ENCODE results near the gene BCL3. TPM values are rescaled to one million over a fixed set of nuclear protein-coding genes. Genes with fewer than 3 reads are reported as not detected.
"Not testable (repeated sequence)": the region's sequence is repeated elsewhere in the genome, so short reads cannot be mapped to it uniquely, and the experiment has no call there.

Gene BCL3
- total and polyA plus RNA-seq, 7 experiments from 2014 or later, result 3.3 to 107 (median 15.0) TPM

DNA sequence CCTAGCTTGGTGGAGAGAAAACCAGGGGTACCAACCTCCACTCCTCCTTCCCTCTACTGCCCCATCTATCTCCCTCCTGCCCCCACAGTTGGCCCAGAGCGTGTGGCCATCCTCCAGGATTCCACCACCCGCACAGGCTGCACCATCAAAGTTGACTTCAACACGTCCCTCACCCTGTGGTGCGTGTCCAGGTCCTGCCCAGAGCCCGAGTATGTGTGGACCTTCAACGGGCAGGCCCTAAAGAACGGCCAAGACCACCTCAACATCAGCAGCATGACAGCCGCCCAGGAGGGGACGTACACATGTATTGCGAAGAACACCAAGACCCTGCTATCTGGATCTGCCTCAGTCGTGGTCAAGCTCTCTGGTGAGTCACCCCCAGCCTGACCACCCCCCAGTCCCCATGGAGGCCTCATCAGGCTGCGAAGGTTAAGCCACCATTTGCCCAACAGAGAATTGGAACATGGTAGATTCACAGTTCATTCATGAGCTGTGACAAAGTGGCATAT is 43.0 kb upstream of the BCL3 start:
- Histone ChIP-seq H3K4me3 (ENCODE audit: low read length) (no peak overlapping the region), H3K27ac (ENCODE audit: low read depth, low read length) (no peak overlapping the region), H3K4me1 (ENCODE audit: control insufficient read depth in 2 of 2, insufficient read depth in 2 of 2, low read length in 2 of 2) (no peaks in the 10 kb centered on the region), H3K27me3 (ENCODE audit: control insufficient read depth in 2 of 2, insufficient read depth in 2 of 2, low read length in 2 of 2) (no peaks in the 10 kb centered on the region), H3K9me3 (ENCODE audit: control insufficient read depth in 2 of 3, low read length in 3 of 3) (no peaks in the 10 kb centered on the region), H3K36me3 (ENCODE audit: control insufficient read depth in 2 of 3, insufficient read depth in 3 of 3, low read length in 3 of 3) (no peaks in the 10 kb centered on the region)
- Mint-ChIP-seq H3K9me3 (no peaks in the 10 kb centered on the region), H3K27ac (no peak overlapping the region), H3K4me1 (peaks cover 0 to 3% (median 0%) of the 10 kb centered on the region in 7 donors), H3K36me3 (no peaks in the 10 kb centered on the region), H3K4me3 (no peak overlapping the region), H3K27me3 (no peaks in the 10 kb centered on the region)
- ATAC-seq (no peak), DNase-seq (no peak)
- intact Hi-C loops (cut with micrococcal nuclease), result no loop called here
- CTCF ChIA-PET, result interaction anchor here (1.3 kb wide), 1 partner anchor 17 kb away, joined by 3 read pairs; no protein-coding TSS in a partner anchor
- POLR2A ChIA-PET, result interaction anchor here (0.8 to 0.9 kb wide), 2 partner anchors 13 to 74 kb away, joined by 3 read pairs; no protein-coding TSS in a partner anchor

DNA sequence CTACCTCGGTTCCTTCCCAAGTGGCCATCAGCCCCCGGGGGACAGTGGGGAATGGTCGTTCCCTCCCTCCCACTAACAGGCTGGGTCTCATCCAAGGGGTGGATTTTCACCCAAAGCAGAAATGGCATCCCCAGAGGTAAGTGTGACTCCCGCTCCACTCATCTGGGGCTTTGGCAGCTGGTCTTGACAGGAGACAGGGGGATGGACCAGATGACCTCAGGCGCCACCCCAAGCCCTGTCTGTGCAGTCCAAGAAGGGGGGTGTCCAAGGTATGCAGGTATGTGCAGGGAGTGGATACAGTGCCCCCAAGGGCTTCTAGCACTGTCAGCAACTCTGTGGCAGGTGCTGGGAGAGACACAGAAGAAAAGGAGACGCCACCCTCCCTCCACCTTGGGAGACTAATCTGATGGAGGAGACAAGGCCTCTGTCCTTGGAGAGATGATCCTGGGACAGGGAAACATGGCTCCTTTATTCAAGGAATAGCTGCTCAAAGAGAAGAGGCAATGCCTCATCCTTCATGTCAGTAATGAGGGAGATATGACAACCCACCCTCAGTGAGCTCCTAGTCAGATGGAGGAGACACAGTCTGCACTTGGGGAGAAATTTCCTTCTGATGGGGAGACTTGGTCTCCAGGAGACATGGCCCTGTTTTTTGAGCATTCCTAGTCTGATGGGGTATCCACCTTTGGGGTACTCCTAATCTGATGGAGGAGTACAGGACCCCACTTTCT is 41.8 kb upstream of the BCL3 start:
- Mint-ChIP-seq H3K36me3 (no peaks in the 10 kb centered on the region), H3K4me1 (peaks cover 0 to 7% (median 0%) of the 10 kb centered on the region in 7 donors), H3K4me3 (no peak overlapping the region), H3K9me3 (no peaks in the 10 kb centered on the region), H3K27me3 (peaks cover 0 to 5% (median 0%) of the 10 kb centered on the region in 5 donors), H3K27ac (no peak overlapping the region)
- Histone ChIP-seq H3K9me3 (ENCODE audit: control insufficient read depth in 2 of 3, low read length in 3 of 3) (no peaks in the 10 kb centered on the region), H3K36me3 (ENCODE audit: control insufficient read depth in 2 of 3, insufficient read depth in 3 of 3, low read length in 3 of 3) (no peaks in the 10 kb centered on the region), H3K4me3 (ENCODE audit: low read length) (no peak overlapping the region), H3K27ac (ENCODE audit: low read depth, low read length) (no peak overlapping the region), H3K4me1 (ENCODE audit: control insufficient read depth in 2 of 2, insufficient read depth in 2 of 2, low read length in 2 of 2) (no peaks in the 10 kb centered on the region), H3K27me3 (ENCODE audit: control insufficient read depth in 2 of 2, insufficient read depth in 2 of 2, low read length in 2 of 2) (no peaks in the 10 kb centered on the region)
- DNase-seq (no peak), ATAC-seq (no peak)
- intact Hi-C loops (cut with micrococcal nuclease), result no loop called here
- ChIA-PET CTCF (interaction anchor here (0.9 kb wide), 1 partner anchor 17 kb away, joined by 6 read pairs; no protein-coding TSS in a partner anchor), POLR2A (interaction anchor here (0.9 to 1.0 kb wide), 2 partner anchors 14 to 61 kb away, joined by 3 read pairs; no protein-coding TSS in a partner anchor)

DNA sequence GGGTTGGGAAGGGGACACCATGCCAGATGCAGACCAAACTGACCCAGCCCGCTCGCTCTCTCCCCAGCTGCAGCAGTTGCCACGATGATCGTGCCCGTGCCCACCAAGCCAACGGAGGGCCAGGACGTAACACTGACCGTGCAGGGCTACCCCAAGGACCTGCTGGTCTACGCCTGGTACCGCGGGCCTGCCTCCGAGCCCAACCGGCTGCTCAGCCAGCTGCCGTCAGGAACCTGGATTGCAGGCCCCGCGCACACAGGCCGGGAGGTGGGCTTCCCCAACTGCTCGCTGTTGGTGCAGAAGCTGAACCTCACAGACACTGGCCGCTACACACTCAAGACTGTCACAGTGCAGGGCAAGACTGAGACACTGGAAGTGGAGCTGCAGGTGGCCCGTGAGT is 40.7 kb upstream of the BCL3 start:
- Mint-ChIP-seq H3K4me3 (no peak overlapping the region), H3K9me3 (no peaks in the 10 kb centered on the region), H3K4me1 (peaks cover 0 to 7% (median 0%) of the 10 kb centered on the region in 7 donors), H3K27ac (no peak overlapping the region), H3K36me3 (peaks cover 0 to 1% (median 0%) of the 10 kb centered on the region in 5 donors), H3K27me3 (peaks cover 0 to 5% (median 0%) of the 10 kb centered on the region in 5 donors)
- no peak for DNase-seq
- Histone ChIP-seq H3K4me3 (ENCODE audit: low read length) (no peak overlapping the region), H3K9me3 (ENCODE audit: control insufficient read depth in 2 of 3, low read length in 3 of 3) (no peaks in the 10 kb centered on the region), H3K27me3 (ENCODE audit: control insufficient read depth in 2 of 2, insufficient read depth in 2 of 2, low read length in 2 of 2) (no peaks in the 10 kb centered on the region), H3K4me1 (ENCODE audit: control insufficient read depth in 2 of 2, insufficient read depth in 2 of 2, low read length in 2 of 2) (no peaks in the 10 kb centered on the region), H3K36me3 (ENCODE audit: control insufficient read depth in 2 of 3, insufficient read depth in 3 of 3, low read length in 3 of 3) (no peaks in the 10 kb centered on the region), H3K27ac (ENCODE audit: low read depth, low read length) (no peak overlapping the region)
- no peak for ATAC-seq
- ChIA-PET CTCF (interaction anchor here (0.6 kb wide), 1 partner anchor 17 kb away, joined by 8 read pairs; no protein-coding TSS in a partner anchor), POLR2A (interaction anchor here (1.0 kb wide), 1 partner anchor 60 kb away, joined by 3 read pairs; no protein-coding TSS in a partner anchor)
- intact Hi-C loops (cut with micrococcal nuclease), result no loop called here

DNA sequence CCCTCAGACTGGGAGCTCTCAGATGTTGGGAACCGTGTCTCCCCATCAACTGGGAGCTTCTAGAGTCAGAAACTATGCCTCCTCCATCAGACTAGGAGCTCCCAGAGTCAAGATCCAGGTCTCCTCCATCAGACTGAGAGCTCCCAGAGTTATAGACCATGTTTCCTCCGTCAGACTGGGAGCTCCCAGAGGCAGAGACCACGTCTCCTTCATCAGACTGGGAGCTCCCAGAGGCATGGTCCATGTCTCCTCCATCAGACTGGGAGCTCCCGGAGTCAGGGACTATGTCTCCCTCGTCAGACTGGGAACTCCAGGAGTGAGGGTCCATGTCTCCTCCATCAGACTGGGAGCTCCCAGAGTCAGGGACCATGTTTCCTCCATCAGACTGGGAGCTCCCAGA is 39.6 kb upstream of the BCL3 start:
- ATAC-seq (no peak), DNase-seq (no peak)
- Histone ChIP-seq H3K4me3 (ENCODE audit: low read length) (no peak overlapping the region), H3K4me1 (ENCODE audit: control insufficient read depth in 2 of 2, insufficient read depth in 2 of 2, low read length in 2 of 2) (no peaks in the 10 kb centered on the region), H3K36me3 (ENCODE audit: control insufficient read depth in 2 of 3, insufficient read depth in 3 of 3, low read length in 3 of 3) (no peaks in the 10 kb centered on the region), H3K27me3 (ENCODE audit: control insufficient read depth in 2 of 2, insufficient read depth in 2 of 2, low read length in 2 of 2) (no peaks in the 10 kb centered on the region), H3K27ac (ENCODE audit: low read depth, low read length) (no peak overlapping the region), H3K9me3 (ENCODE audit: control insufficient read depth in 2 of 3, low read length in 3 of 3) (no peaks in the 10 kb centered on the region)
- Mint-ChIP-seq H3K4me1 (peaks cover 0 to 7% (median 0%) of the 10 kb centered on the region in 7 donors), H3K4me3 (no peak overlapping the region), H3K9me3 (no peaks in the 10 kb centered on the region), H3K36me3 (peaks cover 0 to 1% (median 0%) of the 10 kb centered on the region in 5 donors), H3K27ac (no peak overlapping the region), H3K27me3 (peaks cover 0 to 5% (median 0%) of the 10 kb centered on the region in 5 donors)
- POLR2A ChIA-PET, result interaction anchor here (0.6 to 0.8 kb wide), 2 partner anchors 15 to 76 kb away, joined by 3 to 4 read pairs; no protein-coding TSS in a partner anchor
- intact Hi-C loops (cut with micrococcal nuclease), result no loop called here
- CTCF ChIA-PET, result interaction anchor here (0.7 to 0.9 kb wide), 3 partner anchors 64 to 916 kb away, joined by 3 read pairs; no protein-coding TSS in a partner anchor

DNA sequence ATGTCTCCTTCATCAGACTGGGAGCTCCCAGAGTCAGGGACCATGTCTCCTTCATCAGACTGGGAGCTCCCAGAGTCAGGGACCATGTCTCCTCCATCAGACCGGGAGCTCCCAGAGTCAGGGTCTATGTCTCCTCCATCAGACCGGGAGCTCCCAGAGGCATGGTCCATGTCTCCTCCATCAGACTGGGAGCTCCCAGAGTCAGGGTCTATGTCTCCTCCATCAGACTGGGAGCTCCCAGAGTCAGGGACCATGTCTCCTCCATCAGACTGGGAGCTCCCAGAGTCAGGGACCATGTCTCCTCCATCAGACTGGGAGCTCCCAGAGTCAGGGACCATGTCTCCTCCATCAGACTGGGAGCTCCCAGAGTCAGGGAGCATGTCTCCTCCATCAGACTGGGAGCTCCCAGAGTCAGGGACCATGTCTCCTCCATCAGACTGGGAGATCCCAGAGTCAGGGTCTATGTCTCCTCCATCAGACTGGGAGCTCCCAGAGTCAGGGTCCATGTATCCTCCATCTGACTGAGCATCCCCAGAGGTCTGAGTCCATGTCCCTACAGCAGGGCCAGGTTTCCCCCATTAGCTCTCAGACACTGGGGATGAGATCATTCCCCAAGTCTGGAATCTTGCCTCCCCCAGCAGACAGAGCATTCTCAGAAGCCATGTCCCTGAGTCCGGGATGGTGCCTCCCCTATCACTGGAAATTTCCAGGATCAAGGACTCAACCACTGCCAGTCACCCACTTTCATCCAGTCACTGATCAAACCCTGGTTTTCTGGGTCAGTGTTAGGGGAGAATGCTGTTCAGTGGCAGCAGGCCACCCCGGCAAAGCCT is 38.9 kb upstream of the BCL3 start:
- ATAC-seq; H3K27ac ChIP-seq (ENCODE audit: low read depth, low read length); H3K9me3 Mint-ChIP-seq; H3K4me1 Mint-ChIP-seq; intact Hi-C loops (cut with micrococcal nuclease); H3K27me3 ChIP-seq (ENCODE audit: control insufficient read depth in 2 of 2, insufficient read depth in 2 of 2, low read length in 2 of 2); H3K27me3 Mint-ChIP-seq; H3K27ac Mint-ChIP-seq; H3K4me3 Mint-ChIP-seq; H3K9me3 ChIP-seq (ENCODE audit: control insufficient read depth in 2 of 3, low read length in 3 of 3); H3K4me1 ChIP-seq (ENCODE audit: control insufficient read depth in 2 of 2, insufficient read depth in 2 of 2, low read length in 2 of 2); DNase-seq; H3K36me3 Mint-ChIP-seq; H3K36me3 ChIP-seq (ENCODE audit: control insufficient read depth in 2 of 3, insufficient read depth in 3 of 3, low read length in 3 of 3); H3K4me3 ChIP-seq (ENCODE audit: low read length): not testable (repeated sequence)
- ChIA-PET POLR2A (interaction anchor here (0.8 kb wide), 1 partner anchor 75 kb away, joined by 3 read pairs; no protein-coding TSS in a partner anchor), CTCF (interaction anchor here (0.7 to 0.9 kb wide), 3 partner anchors 63 to 916 kb away, joined by 3 read pairs; no protein-coding TSS in a partner anchor)

GRCh38 chr19:44710483-44710882 is 38.0 kb upstream of the BCL3 start:
- H3K4me1 ChIP-seq (ENCODE audit: control insufficient read depth in 2 of 2, insufficient read depth in 2 of 2, low read length in 2 of 2), result no peaks in the 10 kb centered on the region
- DNase-seq (no peak), ATAC-seq (no peak)
- ChIA-PET CTCF (interaction anchor here (1.9 kb wide), 1 partner anchor 13 kb away, joined by 8 read pairs; no protein-coding TSS in a partner anchor), POLR2A (no interaction called here)
- H3K27me3 ChIP-seq (ENCODE audit: control insufficient read depth in 2 of 2, insufficient read depth in 2 of 2, low read length in 2 of 2), result no peaks in the 10 kb centered on the region
- H3K36me3 Mint-ChIP-seq, result peaks cover 0 to 8% (median 0%) of the 10 kb centered on the region in 5 donors
- peaks cover 0 to 5% (median 0%) of the 10 kb centered on the region in 5 donors for H3K27me3 Mint-ChIP-seq
- H3K4me1 Mint-ChIP-seq, result peaks cover 0 to 7% (median 0%) of the 10 kb centered on the region in 7 donors
- intact Hi-C loops (cut with micrococcal nuclease), result no loop called here
- no peak overlapping the region for H3K27ac Mint-ChIP-seq
- H3K27ac ChIP-seq (ENCODE audit: low read depth, low read length), result no peak overlapping the region
- H3K4me3 Mint-ChIP-seq, result no peak overlapping the region
- H3K9me3 Mint-ChIP-seq, result peaks cover 0 to 14% (median 9%) of the 10 kb centered on the region in 11 donors
- H3K36me3 ChIP-seq (ENCODE audit: control insufficient read depth in 2 of 3, insufficient read depth in 3 of 3, low read length in 3 of 3), result no peaks in the 10 kb centered on the region
- H3K4me3 ChIP-seq (ENCODE audit: low read length), result no peak overlapping the region
- peaks cover 0 to 9% (median 0%) of the 10 kb centered on the region in 3 experiments for H3K9me3 ChIP-seq (ENCODE audit: control insufficient read depth in 2 of 3, low read length in 3 of 3)

Measured in naive thymus-derived CD4-positive, alpha-beta T cell (primary cell).